HL-60 (cell line): ENCODE data around the gene CYP3A7.

Experiments used
- DNase-seq, 2 experiments: peaks; one replicate each; pipeline ENCODE4 v3.0.0-alpha.2; 2010 to 2020; ENCODE audit warnings: low read depth in 1 of 2, low spot score in 1 of 2
- H3K27ac ChIP-seq: fragments of 250-450 bp; sonication (Bioruptor Pico); replicated peaks from 2 replicates; pipeline ENCODE4 v1.5.1; 2020; ENCODE audit warnings: mild to moderate bottlenecking, moderate library complexity
- H3K27me3 ChIP-seq: fragments of 250-450 bp; sonication (Bioruptor Pico); 2 replicates; pipeline ENCODE4 v1.5.1; 2021; ENCODE audit warnings: mild to moderate bottlenecking, moderate library complexity; ENCODE audit not compliant: insufficient read depth, poor library complexity, severe bottlenecking
- H3K4me3 ChIP-seq: replicated peaks from 2 replicates; pipeline ENCODE4 v1.5.1; 2011; ENCODE audit warnings: mild to moderate bottlenecking, control low read depth, low read length; ENCODE audit not compliant: insufficient read depth
- CTCF ChIP-seq: IDR thresholded peaks from one replicate; pipeline ENCODE4 v1.5.1; 2011; ENCODE audit warnings: low read length, control low read depth, inconsistent platforms; ENCODE audit not compliant: insufficient read depth
- GABPA ChIP-seq: IDR thresholded peaks from 2 replicates; pipeline ENCODE4 v1.6.1; 2012; ENCODE audit warnings: low read depth
- POLR2AphosphoS5 ChIP-seq: IDR thresholded peaks from 2 replicates; pipeline ENCODE4 v1.6.1; 2012; ENCODE audit warnings: low read depth
- REST ChIP-seq: IDR thresholded peaks from 2 replicates; pipeline ENCODE4 v1.6.1; 2012; ENCODE audit warnings: low read depth; ENCODE audit not compliant: insufficient replicate concordance
- SPI1 ChIP-seq: IDR thresholded peaks from 2 replicates; pipeline ENCODE4 v1.6.1; 2012; ENCODE audit warnings: low read depth, mild to moderate bottlenecking, borderline replicate concordance

CYP3A7 gene

GRCh38 chr7:99730992-99731391 is 4.0 kb downstream of the CYP3A7 start:
- H3K27me3 ChIP-seq: no peaks in the 10 kb centered on the region
- DNase-seq: no peak
- TF ChIP-seq SPI1 (no peak), POLR2AphosphoS5 (no peak), GABPA (no peak), CTCF (no peak), REST (no peak)

GRCh38 chr7:99730238-99730810 is 4.7 kb downstream of the CYP3A7 start:
- no peak for DNase-seq

More at GRCh38 chr7:99730992-99731391, 4.0 kb downstream of the CYP3A7 start:
- no peak overlapping the region for H3K27ac ChIP-seq
- H3K4me3 ChIP-seq: no peak overlapping the region

More at GRCh38 chr7:99730238-99730810, 4.7 kb downstream of the CYP3A7 start:
- Histone ChIP-seq H3K27me3 (no peaks in the 10 kb centered on the region), H3K27ac (no peak overlapping the region), H3K4me3 (no peak overlapping the region)
- TF ChIP-seq GABPA (no peak), SPI1 (no peak), POLR2AphosphoS5 (no peak), CTCF (no peak), REST (no peak)
